ENCODE data around the gene TBX15.

The TBX15 gene

DNA sequence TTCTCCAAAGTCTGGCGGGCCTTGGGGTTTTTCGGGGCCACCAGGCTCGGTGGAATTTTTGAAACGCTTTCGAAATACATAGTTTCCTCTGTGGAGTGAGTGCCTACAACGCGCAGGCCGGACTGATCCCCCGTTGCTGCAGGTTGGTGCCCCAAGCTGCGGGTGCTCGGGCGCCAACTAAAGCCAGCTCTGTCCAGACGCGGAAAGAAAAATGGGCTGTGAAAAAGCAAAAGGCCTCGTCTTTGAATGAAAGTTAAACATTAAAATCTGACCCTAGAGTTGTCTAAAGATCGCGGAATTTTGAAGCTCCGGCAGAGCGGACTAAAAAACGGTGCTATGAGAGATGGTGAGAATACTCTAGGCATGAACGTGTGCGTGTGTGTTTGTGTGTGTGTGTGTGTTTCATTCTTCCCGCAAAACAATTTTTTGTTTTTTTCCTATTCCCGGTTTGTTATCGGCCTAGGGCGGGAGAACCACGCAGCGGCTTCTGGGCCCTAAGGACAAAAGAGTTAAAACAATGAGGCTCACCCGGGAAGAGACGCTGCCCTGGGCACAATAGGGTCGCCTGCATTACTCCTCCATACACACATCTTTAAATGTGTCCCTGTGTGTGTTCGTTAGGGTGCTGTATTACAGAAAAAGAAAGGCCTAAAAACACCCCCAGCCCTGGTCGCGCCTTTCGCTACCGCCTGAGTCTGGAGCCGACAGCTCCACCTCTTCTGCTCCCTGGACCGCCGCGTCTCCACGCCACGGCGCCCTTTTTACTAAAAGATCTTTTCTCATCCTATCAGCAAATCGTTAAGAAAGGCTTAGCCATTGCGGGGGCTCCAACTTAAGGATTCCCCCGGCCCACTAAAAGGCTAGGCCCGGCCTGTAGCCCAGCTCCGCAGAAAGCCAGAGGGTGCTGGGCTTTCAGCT is 3.2 kb downstream of the TBX15 start:
- no peak for DNase-seq

DNA sequence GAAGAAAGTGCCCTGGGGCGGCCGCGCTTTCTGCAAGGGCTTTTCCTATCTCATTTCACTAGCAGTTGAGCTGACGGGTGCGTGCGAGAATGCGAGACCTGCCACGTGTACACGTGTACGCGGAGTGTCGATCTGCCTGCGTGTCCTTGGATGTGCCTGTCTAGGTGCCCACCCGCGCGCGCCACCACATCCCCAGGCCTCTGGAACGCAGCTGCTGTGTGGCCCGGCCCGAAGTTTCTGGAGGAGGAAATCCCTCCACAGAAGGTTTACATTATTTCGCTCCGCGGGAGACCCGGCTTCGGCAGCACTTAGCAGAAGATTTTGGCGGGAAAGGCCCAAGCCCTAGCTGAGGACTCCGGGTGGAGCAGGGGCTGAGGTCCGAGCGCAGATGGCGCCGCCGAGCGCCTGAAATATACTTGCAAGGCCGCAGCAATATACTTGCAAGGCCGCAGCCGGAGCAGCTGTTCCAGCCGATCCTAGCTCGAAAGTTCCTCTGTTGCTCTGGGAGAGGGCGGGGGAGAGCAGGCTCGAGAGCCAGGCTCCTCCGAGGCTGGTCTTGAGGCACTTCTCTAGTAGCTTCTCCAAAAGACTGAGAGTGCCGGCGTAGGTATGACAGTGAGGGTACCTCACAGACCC is 3.9 kb downstream of the TBX15 start:
- no peak for DNase-seq

DNA sequence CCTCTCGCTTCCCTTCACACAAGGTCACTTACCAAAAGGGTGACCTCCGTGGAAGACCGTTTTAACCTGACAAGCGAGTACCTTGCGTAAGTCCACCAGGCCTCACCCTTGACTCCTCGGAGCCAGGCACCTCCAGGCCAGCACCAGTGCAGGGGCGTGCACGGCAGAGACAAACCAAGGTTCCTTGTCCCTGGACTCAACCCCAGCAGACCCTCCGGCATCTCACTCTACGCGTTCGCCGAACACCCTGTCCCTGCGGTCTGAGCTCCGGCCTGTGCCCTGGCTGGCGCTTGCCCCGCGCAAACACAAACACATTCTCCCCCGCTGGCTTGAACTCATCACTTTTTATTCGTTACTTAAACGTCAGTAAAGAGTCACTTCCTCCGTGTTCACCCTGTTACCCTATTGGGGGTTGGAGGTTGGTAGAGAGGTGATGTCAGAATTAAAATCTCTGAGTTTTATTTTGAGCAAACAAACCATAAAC is 4.5 kb downstream of the TBX15 start:
- DNase-seq: no peak

DNA sequence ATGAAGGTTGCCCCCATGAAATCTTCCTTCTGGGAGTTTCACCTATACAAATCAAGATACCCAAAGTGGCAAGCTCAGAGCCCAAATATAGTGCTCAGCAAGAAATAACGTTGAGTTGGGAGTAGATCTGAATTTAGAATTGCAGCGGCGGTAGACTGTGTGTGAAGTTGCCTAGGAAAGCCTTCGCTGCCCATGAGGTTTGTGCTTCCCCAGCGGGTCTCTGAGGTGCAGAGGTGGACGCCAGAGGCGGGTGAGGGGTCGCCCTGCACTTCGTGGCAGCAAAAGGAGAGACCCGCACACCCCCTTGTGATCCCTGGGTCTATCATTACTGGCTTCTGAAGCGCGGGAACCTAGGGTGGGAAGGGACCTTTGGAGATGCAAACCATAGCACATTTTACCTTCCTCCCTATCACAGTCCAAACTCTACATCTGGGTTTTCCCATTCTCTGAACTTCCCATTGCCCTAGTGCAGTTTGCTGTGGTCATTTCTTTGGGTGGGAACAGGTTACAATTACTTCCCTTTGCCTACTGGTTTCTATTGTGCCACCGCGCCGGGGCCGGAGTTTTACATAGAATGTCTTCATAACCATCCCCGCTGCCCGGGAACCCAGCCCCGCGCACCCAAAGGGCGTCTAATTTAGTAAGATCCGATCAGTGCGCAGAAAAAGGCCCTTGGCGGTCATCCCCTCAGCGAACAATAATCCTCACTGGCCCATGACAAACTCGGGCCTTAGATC is 5.2 kb downstream of the TBX15 start:
- DNase-seq: no peak

DNA sequence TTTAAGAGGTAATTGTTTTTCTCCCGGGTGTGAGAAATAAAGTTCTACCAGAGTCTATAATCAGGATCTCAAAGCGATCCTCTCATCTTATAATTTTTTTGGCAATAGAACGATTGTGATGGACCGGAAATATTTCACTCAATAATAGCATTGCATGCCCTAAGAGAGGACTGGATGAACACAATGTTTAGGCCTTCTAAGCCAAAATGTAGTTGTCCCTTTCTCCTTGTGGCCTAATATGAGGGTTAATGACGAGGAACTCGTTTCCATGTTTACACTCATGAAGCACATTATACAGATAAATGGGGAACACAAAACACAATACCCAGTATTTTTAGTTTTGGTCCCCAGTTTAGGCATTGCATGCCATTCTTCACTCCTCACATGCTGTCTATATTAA is 5.9 kb downstream of the TBX15 start:
- DNase-seq: no peak

DNA sequence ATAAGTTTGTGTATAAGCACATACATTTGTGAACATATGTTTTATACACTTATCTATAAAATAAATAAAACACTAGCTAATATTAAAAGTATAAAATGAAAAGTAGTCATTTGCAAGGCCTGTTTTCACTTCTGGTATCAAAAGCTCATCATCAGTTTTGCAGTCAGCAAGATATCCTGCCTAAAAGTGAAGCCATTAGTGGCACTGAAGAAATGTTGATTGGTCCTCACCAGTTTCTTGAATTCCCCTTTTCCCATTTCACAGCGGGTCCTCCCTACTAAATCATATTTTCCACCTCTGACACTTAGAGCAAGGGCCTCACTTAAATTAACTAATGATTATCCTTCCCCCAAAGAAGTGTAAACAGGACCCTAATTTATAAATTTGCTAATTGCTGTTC is 6.7 kb downstream of the TBX15 start:
- no peak for DNase-seq

DNA sequence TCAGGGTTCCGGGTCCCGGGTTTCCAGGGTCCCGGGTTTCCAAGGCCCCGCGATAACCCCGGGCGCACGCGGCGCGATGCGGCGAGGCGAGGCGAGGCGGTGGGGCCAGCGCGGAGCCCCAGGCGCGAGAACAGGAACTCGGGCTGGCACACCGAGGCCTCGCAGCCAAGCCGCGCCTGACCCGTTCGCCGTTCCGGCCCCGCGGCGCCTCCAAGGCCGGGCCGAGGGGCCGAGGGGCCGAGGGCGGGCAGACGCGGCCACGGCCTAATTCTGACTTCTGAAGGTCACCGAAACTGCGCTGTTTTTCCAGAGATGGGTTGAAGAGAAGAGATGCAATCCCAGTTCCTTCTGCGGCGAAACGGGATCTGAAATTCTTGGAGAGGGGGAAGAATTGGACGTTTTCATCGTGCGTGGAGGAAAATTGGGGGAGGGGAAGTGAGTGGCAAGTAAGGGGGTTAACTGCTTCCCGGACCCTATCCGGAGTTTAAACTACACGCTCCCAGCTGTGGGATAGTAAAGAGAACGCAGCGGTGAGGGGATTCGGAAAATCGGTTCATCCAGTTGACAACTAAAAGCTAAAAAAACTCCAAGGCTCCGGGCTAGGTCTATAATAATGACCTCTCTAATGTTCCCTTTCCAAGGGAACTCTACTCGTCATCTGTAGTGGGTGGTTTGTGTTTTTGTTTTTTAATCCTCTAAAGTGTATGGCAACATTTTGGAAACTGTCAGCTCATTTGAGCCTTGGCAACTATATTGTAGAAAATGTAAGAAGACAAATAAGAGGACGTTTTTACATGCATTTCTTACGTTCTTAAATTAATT is 8.2 kb downstream of the TBX15 start:
- no peak for DNase-seq

DNA sequence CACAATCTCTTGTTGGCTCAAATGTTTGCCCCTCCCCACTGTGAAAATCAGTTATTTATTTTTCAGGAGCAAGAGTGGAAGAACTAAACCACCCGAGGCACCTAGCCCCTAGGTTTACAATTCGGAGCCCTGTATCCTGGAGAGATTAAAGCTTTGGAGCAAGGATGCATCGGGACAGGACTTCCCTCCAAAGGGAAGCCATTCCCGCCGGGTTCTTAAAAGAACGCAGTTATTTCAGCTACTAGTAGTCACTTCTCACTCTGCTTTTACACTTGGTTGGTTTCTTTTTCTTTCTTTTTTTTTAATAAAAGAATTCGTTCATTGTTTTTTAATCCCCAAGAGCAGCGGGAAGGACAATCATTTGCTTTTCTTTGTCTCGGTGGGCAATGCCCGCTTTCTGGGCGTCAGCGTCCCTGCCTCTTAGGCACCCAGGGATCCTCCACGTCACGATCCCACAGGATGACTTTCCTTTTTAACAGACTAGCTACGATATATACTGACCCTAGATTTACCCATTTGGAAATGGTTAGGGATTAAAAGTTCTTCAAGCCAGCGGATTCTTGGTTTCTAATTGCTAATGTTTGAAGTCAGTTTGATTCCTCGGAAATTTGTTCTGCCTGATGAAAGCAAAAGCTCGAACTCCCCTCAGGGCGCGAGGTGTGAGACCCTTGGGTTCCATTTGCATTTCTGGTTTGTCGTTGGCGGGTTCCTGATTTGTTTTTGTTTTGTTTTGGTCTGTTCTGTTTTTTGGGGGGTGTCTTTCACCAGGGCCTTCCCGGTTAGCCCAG is 9.0 kb downstream of the TBX15 start:
- no peak for DNase-seq

DNA sequence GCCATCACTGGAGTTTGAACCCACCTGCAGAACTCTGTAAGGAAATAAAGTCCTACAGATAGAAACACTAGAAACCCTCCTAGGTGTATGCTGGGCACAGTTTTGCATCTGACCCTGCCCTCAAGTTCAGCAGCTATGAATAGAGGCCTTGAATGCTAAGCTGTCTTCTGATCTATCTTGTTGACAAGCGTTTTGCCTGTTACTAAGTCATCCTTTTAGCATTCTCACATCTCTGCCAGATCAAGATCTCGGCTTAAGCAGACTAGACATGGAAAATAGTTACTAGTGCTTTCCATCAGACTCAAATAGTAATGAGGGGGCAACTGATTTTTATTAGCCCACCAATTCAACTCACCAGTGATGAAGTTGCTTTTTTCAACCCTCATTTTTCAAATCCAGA is 10.5 kb downstream of the TBX15 start:
- no peak for DNase-seq

DNA sequence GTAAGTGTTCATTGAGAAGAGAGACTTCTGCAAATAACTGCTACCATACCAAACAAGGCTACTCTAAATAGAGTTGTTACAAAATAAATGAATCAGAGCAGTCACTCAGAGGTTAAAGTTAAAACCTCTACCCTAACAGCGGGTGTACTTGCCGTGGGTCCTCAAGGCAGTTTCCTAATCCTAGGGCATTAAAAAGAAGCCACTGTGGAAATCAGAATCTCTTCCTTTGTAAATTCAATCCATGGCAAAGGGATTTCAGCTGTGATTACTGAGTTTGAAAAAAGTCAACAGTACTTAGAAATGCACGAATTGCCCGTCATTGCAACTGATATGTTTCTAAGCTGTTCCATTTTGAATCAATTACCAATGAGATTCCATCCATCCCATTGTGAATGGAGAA is 13.5 kb downstream of the TBX15 start:
- DNase-seq: no peak

DNA sequence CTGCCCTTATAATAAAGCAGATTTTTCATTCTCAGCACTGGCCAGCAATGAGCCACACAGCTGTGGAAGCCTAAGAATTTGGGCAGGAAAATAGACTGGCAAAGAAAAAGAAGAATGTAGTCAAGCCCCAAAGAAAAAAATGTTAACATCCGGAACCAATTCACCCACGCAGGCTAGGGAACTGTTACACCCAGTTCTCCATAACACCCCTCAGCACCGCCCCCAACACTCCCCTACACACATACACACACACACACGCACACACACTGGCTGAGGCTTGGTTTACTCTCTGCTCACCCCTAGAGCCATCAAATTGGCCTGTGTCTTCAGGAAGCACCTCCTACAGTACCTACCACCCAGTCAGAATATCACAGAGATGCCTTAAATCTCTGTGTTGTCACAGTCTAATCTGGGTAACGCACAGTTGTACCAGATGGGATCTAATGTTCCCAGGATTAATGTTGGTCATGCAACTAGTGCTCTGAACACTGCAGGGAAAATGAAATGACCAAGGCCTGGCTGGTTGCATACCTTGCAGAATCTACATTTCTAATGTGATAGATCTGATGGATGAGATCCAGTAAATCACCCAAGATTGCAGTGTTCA is 14.5 kb downstream of the TBX15 start:
- no peak for DNase-seq

DNA sequence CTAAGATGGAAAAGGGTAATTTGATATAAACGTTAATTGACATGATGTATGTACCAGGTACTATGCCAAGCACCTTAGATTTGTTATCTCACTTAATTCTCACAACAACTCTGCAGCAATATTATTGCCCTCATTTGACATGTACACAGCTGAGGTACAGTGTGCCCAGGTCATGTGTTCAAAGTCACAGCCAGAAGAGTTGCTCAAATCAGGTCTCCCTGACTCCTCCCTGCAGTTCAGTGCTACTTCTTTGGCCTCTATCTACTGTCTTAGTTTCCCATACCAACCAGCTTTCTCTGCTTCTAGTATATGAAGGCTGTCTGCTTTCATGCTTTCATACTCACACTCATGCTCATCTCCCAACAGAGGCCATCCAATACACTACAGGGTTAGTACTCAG is 15.1 kb downstream of the TBX15 start:
- no peak for DNase-seq

DNA sequence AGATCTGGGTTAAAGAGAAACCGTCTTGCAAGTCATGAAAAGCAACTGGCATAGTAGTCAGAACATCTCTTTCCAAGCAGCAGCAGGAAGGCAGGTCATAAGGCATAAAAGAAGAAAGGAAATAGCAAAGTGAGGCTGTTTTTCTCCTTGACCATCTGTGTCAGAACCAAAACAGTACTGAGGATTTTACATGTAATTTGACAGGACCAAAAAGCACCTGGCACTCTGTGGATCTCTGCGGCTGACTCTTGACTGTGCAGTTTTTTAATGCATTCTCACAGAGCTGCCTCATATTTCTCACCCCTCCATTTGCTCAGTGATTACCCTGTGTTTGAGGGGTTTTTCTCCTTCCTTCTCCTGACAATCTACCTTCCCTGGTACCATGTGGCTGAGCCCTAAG is 17.7 kb downstream of the TBX15 start:
- no peak for DNase-seq

DNA sequence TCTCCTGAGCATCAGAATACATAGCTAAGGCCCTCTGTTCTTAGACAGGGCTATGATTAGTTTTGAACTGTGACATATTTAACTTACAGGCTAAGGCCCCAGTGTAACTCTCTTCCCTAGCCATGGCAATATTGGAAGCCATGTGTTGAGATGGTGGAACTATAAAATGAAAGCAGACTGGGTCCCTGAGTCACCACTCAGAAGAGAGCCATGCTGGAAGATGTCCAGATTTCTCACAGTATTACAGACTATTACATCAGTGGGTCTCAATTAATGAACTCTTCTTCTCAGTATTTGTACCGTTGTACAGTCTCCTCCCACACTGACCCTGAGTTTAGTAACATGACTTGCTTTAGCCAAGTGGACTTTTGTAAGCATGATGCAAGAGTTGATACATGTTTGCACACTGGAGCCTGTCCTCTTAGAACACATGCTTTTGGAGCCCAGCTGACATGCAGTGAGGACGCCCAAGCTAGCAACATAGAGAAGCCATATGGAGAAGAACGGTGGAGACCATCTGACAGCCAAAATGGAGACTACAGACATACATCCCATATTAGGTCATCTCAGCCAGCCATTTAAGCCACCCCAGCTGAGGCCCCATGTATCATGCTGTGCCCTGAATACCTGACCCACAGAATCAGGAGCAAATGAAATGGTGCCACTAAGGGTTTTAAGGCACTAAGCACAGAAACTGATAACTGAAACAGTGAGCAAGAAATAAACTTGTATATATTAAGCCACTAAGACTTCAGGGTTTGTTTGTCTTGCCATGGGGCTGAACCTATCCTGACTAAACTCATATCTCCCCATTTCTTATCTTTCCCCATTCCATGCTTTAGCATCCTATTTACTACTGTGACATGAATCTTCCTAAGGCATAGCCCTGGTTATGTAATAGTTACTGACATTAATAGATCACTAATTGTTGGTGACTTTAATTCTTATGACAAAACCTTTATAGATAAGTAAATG is 24.4 kb downstream of the TBX15 start:
- no peak for DNase-seq

DNA sequence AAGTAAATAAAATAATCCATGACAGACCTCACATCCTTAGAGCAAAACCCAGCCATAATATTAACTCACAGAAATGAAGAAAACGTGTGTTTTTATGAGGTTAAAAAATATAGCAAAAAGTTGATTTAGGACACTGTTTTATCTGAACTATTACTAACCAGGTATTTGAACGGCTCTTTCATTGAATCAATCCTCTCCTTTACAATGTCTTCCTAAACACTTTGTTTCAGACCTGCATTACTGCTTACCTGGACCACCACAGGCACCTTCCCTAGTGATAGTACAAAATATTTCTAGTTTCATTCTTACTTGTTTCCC is 25.0 kb downstream of the TBX15 start:
- DNase-seq: no peak

DNA sequence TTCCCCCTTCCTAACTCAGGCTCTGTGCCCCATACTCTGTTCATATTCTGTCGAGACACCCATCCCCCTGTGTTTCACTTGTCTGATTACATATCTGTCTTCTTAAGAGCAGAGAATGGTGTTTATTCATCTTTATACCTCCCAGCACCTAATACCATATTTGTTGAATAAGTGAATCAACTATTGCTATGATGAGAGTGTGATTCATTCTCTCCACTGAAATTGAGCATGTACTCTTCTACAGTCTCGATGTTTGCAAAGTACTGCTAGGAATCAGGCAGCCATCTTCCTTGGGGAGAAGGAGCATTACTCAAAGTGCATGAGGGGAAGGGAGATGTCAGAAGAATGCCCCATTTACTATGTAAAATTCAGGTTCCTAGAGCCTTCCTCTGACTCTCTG is 27.0 kb downstream of the TBX15 start:
- DNase-seq: no peak

DNA sequence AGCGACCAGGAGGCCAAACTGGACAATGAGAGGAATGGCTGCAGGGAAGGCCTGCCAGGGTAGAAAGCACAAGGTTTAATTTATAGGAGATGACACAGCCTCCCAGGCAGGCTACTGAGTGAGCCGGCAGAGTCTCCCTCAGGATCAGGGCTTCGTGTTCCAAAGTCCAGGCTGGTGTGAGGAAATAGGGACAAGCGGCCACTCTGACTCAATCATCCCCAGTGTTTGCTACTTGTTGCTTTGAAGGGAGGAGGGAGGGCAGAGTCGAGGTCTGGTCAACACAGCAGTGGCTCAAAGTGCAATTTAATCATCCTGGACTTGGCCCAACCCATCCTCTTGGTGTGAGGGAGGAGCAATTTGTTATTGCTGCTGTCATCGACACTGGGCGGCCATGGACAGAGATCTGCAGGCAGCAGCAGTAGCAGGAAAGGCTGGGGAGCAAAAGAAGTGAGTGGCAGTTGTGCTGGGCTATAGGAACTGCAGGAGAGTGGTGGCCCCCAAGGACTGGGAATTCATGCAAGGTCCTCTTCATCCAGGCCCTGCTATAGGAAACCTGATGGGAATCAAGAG is 27.5 kb downstream of the TBX15 start:
- DNase-seq: no peak

DNA sequence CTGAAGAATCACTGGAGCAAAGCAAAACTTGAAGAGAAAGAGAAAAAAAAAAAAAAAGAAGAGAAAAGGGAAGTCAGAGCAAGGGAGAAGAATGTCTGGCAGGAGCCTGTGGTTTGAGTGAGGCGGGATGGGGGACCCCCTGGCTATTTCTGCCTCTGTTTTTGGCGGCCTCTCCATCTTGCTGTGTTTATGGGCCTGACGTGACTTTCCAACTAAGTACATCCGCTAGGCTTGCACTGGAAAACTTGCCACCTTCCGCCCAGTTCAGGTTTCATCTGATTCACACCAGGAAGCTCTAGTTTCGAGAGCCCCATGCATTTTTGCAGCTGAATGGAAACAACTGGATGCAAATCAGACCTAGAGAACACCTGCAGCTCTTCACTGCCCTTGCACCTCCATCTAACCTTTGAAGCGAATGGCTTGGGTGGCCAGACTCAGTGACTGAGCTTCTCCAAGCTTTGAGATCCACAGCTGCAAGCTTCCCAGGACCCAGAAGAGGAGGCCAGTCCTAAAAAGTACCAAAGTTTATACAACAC is 28.0 kb downstream of the TBX15 start:
- DNase-seq: no peak

DNA sequence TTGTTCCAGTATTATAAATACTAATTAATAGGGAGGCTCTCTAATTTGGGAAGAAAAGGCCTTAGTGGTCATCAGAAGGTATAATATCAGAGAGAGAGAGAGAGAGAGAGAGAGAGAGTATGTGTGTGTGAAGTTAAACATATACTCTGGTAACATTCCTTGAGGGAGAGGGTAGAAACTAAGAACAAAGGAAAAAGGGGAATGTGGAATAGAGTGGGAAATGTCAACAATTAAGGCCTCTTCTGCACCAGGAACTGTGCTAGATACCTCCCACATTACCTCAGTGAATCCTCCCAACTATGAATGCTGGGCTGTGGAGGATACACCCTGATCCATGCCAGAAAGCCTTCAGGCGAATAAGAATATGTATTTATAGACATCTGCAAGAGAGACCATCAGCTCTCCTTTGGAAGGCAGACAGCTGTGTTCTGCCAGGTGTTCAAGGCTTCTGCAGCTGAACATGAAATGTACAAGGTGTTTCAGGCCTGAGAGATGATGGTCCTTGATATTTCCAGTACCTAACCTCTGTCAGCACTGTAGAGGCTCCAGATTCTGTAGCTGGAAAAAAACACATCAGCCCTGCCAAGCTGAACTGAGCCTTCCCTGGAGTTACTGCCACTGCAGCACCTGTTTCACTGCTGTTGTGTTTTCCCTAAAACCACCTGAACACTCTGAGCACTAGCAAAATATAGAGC is 29.1 kb downstream of the TBX15 start:
- no peak for DNase-seq
